HPDE6-E6E7 (cell line): ENCODE measurements around the gene ERC2.

Experiments used
- DNase-seq: peaks from one replicate; pipeline ENCODE4 v3.0.0; 2011; ENCODE audit warnings: missing footprints; ENCODE audit errors: extremely low spot score

ERC2 gene

DNA sequence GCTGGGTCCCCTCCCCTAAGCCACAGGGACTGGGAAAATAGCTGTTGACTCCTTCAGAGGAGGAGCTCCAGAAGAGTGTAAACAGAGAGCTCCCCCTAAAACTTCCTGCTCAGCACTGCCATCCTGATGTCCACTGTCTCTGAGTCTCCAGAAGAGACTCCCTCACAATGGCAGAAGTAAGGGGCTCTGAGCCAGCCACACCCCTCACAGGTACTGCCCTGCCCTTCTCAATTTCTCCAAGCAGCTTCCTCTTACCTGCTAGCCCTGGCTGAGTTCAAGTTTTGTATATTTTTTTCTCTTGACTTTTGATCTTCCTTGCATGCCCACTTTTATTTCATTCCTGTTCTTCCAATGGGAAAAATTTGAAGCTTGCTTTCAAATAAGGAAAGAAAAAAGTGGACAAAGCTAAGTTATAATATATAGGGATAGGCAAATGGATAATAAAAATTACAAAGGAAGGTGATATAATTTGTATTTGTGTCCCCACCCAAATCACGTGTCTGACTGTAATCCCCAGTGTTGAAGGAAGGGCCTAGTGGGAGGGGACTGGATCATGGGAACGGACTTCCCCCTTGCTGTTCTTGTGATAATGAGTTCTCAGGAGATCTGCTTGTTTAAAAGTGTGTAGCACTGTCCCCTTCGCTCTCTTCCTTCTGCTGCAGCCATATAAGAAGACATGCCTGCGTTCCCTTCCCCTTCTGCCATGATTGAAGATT is 539.0 kb downstream of the ERC2 start:
- DNase-seq = no peak

GRCh38 chr3:55923626-55924025 is 544.6 kb downstream of the ERC2 start:
- DNase-seq = no peak

- no peak for DNase-seq
Measured at GRCh38 chr3:55923207-55923606, 545.1 kb downstream of the ERC2 start.

DNA sequence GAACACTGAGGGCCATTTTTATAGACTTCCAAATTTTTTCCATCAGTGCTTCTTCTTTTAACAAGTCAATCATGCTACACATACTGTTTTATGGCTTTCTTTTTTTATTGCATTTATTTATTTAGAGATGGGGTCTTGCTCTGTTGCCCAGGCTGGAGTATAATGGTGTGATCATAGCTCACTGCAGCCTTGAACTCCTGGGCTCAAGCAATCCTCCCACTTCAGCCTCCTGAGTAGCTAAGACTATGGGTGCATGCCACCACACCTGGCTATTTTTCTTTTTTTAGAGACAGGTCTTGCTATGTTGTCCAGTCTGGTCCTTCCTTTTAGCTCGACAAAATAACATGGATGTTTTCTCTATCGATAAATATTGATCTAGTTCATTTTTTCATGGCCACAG is 555.4 kb downstream of the ERC2 start:
- no peak for DNase-seq

DNA sequence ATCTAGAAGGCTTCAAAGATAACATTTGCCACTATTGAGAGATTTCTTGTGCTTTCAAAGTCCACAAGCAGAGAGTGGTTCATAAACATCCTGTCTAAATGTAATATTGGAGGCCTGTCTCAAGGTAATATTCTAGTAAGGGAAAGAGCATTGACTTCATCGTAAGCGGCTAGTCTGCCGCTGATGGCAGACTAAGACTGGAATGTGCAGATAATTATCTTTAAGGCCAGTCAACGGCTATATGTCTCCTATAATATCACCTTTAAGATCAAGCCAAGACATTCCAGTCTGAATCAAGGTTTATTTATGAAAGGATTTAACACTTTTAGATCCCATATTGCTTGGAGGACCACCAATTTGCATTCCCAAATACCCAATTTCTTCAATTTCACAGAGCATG is 557.0 kb downstream of the ERC2 start:
- no peak for DNase-seq

- no peak for DNase-seq
Measured at GRCh38 chr3:55910543-55910942, 557.7 kb downstream of the ERC2 start.

GRCh38 chr3:55909373-55909772 is 558.9 kb downstream of the ERC2 start:
- no peak for DNase-seq

DNA sequence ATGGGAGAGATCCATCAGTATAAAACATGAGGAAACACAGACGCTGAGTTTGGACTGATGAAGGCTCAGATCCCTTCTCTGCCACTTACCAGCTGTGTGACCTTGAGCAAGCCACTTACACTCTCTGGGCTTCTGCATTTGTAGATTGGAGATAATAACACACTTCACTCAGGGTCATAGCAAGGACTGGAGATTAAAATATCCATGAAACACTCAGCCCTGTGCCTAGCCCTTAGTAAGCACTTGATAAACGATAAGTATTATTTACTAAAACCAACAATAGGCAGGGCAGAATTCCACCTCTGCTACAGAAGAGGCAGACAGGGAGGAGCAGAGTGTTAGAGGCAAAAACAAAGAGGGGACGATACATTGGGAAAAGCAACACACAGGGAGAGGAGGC is 560.7 kb downstream of the ERC2 start:
- no peak for DNase-seq

GRCh38 chr3:55906896-55907295 is 561.4 kb downstream of the ERC2 start:
- no peak for DNase-seq

GRCh38 chr3:55904716-55905115 is 563.6 kb downstream of the ERC2 start:
- DNase-seq = no peak

GRCh38 chr3:55903680-55904079 is 564.6 kb downstream of the ERC2 start:
- DNase-seq = no peak

- DNase-seq = no peak
Measured at GRCh38 chr3:55902221-55902900, 565.9 kb downstream of the ERC2 start.

- no peak for DNase-seq
Measured at GRCh38 chr3:55899887-55900286, 568.4 kb downstream of the ERC2 start.

DNA sequence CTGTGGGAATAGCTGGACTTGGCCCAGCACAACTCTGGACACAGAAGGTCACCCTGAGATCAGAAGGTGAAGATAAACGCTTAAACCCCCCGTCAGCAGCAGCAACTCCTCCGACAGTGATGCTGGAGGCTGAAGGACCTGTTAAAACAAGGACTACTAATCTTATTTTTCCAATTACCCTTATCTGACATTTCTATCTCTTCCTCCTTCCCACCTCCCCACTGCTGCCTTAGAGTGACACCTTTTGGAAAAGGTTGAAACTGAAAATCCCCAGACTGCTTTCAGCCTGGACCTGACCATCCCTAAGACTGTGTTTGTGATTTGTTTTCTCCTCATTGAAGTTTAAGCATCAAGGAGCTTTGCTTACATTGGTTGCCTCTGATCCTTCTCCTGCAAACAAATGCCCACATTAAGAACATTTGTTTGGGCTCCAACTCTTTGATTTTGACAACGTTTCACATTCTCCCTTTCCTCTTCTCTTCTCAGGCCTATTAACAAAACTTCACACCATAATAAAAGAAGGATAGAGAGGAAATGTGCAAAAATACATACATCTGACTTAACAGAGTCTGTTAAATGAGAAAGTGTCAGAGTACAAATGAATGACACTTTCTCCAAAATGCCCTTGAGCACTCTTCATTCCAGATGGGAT is 570.6 kb downstream of the ERC2 start:
- no peak for DNase-seq

DNA sequence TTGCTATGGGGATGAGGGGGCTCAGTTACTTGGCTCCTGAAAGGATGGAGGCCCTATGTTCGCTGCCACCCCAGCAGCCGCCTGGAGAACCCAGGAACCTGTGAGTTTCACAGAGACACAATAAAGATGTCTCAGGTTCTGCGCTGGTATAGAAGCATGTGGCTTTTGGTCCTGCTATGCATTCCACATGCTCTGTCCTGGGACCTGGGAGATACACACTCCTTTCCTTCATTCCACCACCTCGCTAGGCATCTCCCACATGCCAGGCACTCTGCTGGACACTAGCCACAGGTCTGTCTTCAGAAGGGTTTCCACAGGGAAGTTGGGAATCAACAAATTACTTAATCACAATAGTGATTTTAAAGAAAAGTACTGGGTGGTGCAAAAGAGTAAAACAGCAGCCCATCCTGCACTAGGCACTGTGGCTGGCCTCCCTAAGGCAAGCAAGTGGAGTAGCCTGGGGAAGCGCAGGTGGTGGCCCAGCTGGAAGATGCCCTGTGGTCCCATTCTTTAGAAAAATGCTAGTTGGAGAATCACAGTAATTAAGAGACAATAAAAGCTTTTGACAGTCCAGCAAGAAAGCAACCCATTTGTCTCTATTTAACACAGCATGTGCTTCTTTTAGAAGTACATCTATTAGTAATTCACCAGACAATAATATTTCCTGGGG is 572.2 kb downstream of the ERC2 start:
- DNase-seq = no peak

DNA sequence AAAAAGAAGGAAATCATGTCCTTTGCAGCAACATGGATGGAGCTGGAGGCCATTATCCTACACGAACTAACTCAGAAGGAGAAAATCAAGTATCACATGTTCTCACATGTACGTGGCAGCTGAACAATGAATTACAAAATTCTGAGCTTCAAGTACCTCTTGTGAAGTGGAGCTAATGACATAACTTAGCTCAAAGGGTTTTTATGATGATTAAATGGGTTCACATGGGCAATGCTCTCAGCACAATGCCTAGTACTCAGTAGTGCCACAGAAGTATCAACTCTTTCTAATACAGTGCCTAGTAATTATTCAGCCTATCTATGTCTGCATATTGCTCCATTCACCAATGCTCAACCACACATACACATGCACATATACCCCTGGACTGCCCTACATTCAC is 573.7 kb downstream of the ERC2 start:
- no peak for DNase-seq

DNA sequence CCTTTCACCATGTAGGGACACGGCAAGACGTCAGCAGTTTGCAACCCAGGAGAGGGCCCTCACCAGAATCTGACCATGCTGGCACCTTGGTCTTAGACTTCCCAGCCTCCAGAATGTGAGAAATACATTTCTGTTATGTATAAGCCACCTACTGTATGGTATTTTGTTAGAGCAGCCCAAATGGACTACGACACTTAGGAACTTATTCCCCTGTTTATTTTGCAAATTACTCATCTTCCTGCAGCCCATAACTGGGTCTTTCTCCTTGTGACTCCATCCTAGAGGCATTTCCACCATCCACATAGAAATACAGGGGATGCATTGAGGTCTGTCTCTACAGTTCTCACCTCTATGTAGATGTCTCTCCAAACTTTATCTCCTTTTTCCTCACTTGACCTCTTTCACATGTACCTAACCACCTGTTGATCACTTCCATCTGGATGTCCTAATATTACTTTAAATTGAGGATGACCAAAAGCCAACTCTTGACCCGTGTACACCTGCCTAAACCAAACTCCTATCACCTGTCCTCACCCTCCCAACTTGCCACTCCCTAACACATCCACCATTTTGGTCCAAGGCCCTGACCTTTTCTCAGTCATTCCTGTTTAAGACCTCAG is 575.1 kb downstream of the ERC2 start:
- DNase-seq = no peak

GRCh38 chr3:55891106-55891505 is 577.2 kb downstream of the ERC2 start:
- no peak for DNase-seq

GRCh38 chr3:55888282-55888885 is 579.9 kb downstream of the ERC2 start:
- no peak for DNase-seq

DNA sequence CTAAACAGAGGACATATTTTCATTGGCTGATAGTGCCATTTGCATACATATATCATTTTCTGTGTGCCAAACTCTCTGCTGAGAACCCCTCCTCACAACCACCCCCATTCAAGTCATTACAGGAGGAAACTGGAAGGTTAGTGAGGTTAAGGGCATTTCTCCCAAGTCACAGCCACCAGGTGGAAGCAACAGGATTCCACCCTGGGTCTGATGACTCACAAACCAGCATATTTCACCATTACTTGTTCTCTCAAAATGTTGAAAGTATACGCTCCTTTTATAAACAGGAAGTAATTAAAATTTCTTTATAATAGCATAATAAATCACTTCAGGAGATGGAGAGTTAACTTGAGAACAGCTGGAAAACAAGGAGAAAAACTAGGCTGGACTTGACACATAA is 582.5 kb downstream of the ERC2 start:
- no peak for DNase-seq

DNA sequence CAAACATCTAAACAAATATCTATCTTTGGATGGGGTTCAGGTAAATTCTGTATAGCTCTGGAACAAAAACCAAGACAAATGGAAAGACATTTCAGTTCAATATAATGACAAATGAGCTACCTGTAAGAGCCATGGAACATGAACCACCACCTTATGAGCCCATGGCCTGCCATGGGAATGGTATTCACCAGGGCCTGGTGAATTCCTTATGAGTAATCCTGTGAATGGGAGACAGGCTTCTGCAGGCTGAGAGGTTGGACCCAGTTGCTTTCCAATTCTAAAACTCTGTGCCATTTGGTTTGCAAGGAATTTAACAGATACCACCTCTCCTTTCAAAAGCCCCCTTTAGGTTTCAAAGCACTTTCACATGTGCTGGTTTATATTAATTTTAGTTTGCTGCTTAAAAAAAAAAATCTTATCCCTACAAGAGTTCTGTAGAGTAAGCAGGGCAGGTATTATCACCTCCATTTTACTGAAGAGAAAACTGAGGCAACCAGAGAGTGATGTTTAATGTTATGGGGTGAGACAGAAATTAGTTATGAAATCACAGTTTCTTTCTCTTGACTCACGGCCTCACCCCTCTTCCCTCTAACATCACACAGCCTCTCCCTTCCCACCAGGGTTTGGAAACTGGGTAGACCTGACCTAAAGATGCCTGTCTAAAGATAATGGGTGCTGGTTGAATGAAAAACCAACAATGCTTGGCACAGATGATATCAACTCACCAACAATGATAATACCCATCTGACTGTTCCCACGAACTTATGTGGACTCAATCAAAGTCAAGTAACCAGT is 583.6 kb downstream of the ERC2 start:
- no peak for DNase-seq
